HepG2 (cell line): Measurements from ENCODE around the gene HHATL. TPM values are rescaled to one million over a fixed set of nuclear protein-coding genes. Genes with fewer than 3 reads are reported as not detected.
A peak's percentile ranks its signal among the peaks of the same experiment; 100 is the strongest.

Experiments used
- CHD4 ChIP-seq: fragments of 200-600 bp; sonication (generic); IDR thresholded peaks from 2 replicates; pipeline ENCODE4 v1.7.0; 2017; ENCODE audit warnings: mild to moderate bottlenecking, low read length, borderline replicate concordance
- DNMT3B ChIP-seq: conservative IDR thresholded peaks from 2 replicates; pipeline ENCODE4 v1.6.1; 2016; ENCODE audit warnings: missing biosample characterization, control low read depth
- KMT2B ChIP-seq: IDR thresholded peaks from 2 replicates; pipeline ENCODE4 v1.6.1; 2016; ENCODE audit warnings: missing genetic modification reagents, missing compliant biosample characterization
- NFKB2 ChIP-seq: sonication (generic); formaldehyde crosslinking; IDR thresholded peaks from 2 replicates; pipeline ENCODE4 v1.4.0; 2020; ENCODE audit warnings: missing genetic modification reagents, borderline replicate concordance
- NFKBIZ ChIP-seq: IDR thresholded peaks from 2 replicates; pipeline ENCODE4 v1.6.1; 2018; ENCODE audit warnings: missing genetic modification reagents, missing compliant biosample characterization
- NFRKB ChIP-seq: fragments of 450-650 bp; IDR thresholded peaks from 2 replicates; pipeline ENCODE4 v1.6.1; 2017
- PHF8 ChIP-seq: sonication (generic); formaldehyde crosslinking; IDR thresholded peaks from 2 replicates; pipeline ENCODE4 v1.5.0; 2020; ENCODE audit warnings: missing genetic modification reagents
- ZBTB46 ChIP-seq: sonication (generic); formaldehyde crosslinking; IDR thresholded peaks from 2 replicates; pipeline ENCODE4 v1.4.0; 2020; ENCODE audit warnings: mild to moderate bottlenecking, missing genetic modification reagents, borderline replicate concordance
- ZNF615 ChIP-seq: sonication (generic); formaldehyde crosslinking; IDR thresholded peaks from 2 replicates; pipeline ENCODE4 v1.5.0; 2020; ENCODE audit warnings: mild to moderate bottlenecking, missing genetic modification reagents, borderline replicate concordance
- polyA plus RNA-seq, 8 experiments: library from polyadenylated mRNA; depleted of rRNA in 3 of 8; stranded (reverse) in 7 of 8; unstranded in 1 of 8; fragments of >200 nt; fragmentation: Illumina TruSeq in 4 of 8; extraction: Trizol in 4 of 8; gene quantifications; 2 replicates each; pipeline versions ENCODE4 v1.2.1 to v1.2.3, GENCODE V29; 2011 to 2016; ENCODE audit warnings: low read depth in 4 of 8, missing spikeins in 1 of 8, mixed read lengths in 1 of 8; ENCODE audit not compliant: insufficient read depth in 1 of 8
- total RNA-seq, 5 experiments: library from RNA; depleted of rRNA; stranded (reverse); fragments of >200 nt; fragmentation: Illumina TruSeq; extraction: Trizol; gene quantifications; 2 replicates each; pipeline ENCODE4 v1.2.3, GENCODE V29; 2016; ENCODE audit warnings: low read depth in 1 of 5
- TF ChIP-seq, protein P1 (sequence below): sonication (generic); formaldehyde crosslinking; IDR thresholded peaks from 2 replicates; pipeline ENCODE4 v1.9.0; 2021; ENCODE audit warnings: missing genetic modification reagents, mild to moderate bottlenecking, borderline replicate concordance
- TF ChIP-seq, protein P2 (sequence below): sonication (generic); formaldehyde crosslinking; conservative IDR thresholded peaks from 2 replicates; pipeline ENCODE4 v1.4.0; 2020; ENCODE audit warnings: mild to moderate bottlenecking, missing genetic modification reagents, moderate library complexity
- TF ChIP-seq, protein P3 (sequence below): IDR thresholded peaks from 2 replicates; pipeline ENCODE4 v1.4.0; 2020; ENCODE audit warnings: mild to moderate bottlenecking, missing genetic modification reagents

The HHATL gene
- total and polyA plus RNA-seq, 2 of the 13 experiments (the other 11 are each of a cell fraction or from before 2014, with no cell fraction given) = 0.26 TPM; not detected in 1

DNA sequence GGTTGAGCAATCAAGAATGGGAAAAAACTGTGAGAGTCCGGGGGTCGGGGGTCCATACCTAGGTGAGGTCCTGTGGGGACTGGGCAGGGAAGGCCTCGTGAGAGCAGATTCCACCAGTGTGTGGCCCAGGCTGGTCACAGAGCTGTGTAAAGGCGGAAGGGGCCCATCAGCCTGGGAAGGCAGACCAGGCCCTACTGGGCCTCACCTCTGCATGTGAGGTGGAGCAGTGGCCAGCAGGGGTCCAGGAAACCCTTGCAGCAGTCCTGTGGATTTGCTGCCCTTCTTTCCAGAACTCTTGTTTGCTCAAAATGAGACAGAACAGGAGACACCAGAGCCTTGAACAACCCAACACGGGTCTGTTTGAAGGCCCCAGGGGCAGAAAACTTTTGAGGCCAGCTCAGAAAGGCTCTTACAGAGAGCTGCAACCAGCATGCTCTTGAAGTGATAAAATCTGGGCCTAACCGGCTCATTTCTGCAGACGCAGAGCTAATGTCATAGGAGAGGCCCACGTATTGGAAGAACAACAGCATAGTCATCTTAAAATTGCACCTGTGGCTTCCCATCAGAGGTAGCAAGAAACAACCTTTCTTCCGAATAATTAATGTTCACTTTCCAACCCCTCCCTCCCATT is 30.3 kb upstream of the HHATL start (continued):
- TF ChIP-seq DNMT3B (CRISPR knock-in tag) (no peak), NFKBIZ (CRISPR knock-in tag) (no peak), NFRKB (no peak), ZBTB46 (CRISPR knock-in tag) (no peak), PHF8 (CRISPR knock-in tag) (0 out of 2 replicates have a peak, but pooled peaks have one; percentile 27), CHD4 (0 out of 2 replicates have a peak, but pooled peaks have one; percentile 3), KMT2B (no peak), NFKB2 (CRISPR knock-in tag) (no peak), ZNF615 (no peak)
- TF ChIP-seq, protein P1, sequence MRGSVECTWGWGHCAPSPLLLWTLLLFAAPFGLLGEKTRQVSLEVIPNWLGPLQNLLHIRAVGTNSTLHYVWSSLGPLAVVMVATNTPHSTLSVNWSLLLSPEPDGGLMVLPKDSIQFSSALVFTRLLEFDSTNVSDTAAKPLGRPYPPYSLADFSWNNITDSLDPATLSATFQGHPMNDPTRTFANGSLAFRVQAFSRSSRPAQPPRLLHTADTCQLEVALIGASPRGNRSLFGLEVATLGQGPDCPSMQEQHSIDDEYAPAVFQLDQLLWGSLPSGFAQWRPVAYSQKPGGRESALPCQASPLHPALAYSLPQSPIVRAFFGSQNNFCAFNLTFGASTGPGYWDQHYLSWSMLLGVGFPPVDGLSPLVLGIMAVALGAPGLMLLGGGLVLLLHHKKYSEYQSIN (CRISPR knock-in tag) = no peak
- TF ChIP-seq, protein P2, sequence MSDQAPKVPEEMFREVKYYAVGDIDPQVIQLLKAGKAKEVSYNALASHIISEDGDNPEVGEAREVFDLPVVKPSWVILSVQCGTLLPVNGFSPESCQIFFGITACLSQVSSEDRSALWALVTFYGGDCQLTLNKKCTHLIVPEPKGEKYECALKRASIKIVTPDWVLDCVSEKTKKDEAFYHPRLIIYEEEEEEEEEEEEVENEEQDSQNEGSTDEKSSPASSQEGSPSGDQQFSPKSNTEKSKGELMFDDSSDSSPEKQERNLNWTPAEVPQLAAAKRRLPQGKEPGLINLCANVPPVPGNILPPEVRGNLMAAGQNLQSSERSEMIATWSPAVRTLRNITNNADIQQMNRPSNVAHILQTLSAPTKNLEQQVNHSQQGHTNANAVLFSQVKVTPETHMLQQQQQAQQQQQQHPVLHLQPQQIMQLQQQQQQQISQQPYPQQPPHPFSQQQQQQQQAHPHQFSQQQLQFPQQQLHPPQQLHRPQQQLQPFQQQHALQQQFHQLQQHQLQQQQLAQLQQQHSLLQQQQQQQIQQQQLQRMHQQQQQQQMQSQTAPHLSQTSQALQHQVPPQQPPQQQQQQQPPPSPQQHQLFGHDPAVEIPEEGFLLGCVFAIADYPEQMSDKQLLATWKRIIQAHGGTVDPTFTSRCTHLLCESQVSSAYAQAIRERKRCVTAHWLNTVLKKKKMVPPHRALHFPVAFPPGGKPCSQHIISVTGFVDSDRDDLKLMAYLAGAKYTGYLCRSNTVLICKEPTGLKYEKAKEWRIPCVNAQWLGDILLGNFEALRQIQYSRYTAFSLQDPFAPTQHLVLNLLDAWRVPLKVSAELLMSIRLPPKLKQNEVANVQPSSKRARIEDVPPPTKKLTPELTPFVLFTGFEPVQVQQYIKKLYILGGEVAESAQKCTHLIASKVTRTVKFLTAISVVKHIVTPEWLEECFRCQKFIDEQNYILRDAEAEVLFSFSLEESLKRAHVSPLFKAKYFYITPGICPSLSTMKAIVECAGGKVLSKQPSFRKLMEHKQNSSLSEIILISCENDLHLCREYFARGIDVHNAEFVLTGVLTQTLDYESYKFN (CRISPR knock-in tag) = no peak
- TF ChIP-seq, protein P3, sequence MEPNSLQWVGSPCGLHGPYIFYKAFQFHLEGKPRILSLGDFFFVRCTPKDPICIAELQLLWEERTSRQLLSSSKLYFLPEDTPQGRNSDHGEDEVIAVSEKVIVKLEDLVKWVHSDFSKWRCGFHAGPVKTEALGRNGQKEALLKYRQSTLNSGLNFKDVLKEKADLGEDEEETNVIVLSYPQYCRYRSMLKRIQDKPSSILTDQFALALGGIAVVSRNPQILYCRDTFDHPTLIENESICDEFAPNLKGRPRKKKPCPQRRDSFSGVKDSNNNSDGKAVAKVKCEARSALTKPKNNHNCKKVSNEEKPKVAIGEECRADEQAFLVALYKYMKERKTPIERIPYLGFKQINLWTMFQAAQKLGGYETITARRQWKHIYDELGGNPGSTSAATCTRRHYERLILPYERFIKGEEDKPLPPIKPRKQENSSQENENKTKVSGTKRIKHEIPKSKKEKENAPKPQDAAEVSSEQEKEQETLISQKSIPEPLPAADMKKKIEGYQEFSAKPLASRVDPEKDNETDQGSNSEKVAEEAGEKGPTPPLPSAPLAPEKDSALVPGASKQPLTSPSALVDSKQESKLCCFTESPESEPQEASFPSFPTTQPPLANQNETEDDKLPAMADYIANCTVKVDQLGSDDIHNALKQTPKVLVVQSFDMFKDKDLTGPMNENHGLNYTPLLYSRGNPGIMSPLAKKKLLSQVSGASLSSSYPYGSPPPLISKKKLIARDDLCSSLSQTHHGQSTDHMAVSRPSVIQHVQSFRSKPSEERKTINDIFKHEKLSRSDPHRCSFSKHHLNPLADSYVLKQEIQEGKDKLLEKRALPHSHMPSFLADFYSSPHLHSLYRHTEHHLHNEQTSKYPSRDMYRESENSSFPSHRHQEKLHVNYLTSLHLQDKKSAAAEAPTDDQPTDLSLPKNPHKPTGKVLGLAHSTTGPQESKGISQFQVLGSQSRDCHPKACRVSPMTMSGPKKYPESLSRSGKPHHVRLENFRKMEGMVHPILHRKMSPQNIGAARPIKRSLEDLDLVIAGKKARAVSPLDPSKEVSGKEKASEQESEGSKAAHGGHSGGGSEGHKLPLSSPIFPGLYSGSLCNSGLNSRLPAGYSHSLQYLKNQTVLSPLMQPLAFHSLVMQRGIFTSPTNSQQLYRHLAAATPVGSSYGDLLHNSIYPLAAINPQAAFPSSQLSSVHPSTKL (CRISPR knock-in tag) = no peak
